Fibroblast of mammary gland (primary cell): ENCODE results near the gene DHRS11.
A peak's percentile ranks its signal among the peaks of the same experiment; 100 is the strongest.

ENCODE experiments used
- DNase-seq: peaks from one replicate; pipeline ENCODE4 v3.0.0-alpha.2; 2010; ENCODE audit warnings: low read depth
- H3K4me3 ChIP-seq: 2 replicates; pipeline ENCODE4 v1.5.1; 2011; ENCODE audit warnings: low read depth, mild to moderate bottlenecking, low read length, moderate library complexity; ENCODE audit not compliant: control insufficient read depth
- TF ChIP-seq, protein P1 (sequence below): conservative IDR thresholded peaks from 2 replicates; pipeline ENCODE4 v1.5.1; 2011; ENCODE audit warnings: low read depth, low read length, inconsistent platforms; ENCODE audit not compliant: control insufficient read depth, insufficient read depth

The DHRS11 gene

DNA sequence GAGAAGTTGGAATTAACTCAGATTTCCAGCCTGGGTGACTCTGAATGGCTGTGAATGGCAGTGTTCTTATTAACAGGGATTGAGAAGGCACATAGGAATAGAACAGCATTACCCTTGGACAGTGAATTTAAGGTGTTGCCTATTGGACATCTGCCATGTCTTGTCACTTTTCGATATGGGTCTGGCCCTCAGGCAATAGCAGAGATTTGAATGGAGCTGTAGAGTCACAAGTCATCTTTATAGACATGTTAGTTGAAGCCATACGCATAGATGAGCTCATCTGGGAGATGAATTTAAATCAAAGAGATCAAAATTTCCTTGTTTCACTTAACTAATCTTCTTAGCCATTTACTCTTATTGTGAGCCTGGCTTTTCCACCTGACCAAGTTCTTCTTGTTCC is 14.9 kb upstream of the DHRS11 start:
- no peak overlapping the region for H3K4me3 ChIP-seq
- TF ChIP-seq, protein P1, sequence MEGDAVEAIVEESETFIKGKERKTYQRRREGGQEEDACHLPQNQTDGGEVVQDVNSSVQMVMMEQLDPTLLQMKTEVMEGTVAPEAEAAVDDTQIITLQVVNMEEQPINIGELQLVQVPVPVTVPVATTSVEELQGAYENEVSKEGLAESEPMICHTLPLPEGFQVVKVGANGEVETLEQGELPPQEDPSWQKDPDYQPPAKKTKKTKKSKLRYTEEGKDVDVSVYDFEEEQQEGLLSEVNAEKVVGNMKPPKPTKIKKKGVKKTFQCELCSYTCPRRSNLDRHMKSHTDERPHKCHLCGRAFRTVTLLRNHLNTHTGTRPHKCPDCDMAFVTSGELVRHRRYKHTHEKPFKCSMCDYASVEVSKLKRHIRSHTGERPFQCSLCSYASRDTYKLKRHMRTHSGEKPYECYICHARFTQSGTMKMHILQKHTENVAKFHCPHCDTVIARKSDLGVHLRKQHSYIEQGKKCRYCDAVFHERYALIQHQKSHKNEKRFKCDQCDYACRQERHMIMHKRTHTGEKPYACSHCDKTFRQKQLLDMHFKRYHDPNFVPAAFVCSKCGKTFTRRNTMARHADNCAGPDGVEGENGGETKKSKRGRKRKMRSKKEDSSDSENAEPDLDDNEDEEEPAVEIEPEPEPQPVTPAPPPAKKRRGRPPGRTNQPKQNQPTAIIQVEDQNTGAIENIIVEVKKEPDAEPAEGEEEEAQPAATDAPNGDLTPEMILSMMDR = no peak
- DNase-seq = no peak

DNA sequence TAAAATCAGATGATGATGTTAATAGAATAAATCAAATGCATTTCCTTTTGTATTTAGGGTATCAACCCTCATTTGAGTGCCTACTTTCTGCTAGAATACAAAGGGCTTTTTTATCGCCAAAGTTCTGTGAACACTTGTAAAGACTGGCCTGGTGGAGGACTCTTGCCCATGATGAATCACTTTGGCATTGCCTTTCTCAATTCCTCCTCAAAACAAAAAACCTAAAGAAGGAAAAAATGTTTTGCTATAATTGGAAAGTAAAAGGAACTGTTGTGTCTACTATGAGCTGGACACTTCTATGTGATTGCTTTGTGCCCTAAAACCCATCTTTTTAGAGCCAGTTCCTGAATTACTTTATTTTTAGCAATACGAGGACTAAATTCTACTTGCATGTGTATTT is 13.0 kb upstream of the DHRS11 start:
- TF ChIP-seq, protein P1 = no peak
- no peak overlapping the region for H3K4me3 ChIP-seq
- no peak for DNase-seq

DNA sequence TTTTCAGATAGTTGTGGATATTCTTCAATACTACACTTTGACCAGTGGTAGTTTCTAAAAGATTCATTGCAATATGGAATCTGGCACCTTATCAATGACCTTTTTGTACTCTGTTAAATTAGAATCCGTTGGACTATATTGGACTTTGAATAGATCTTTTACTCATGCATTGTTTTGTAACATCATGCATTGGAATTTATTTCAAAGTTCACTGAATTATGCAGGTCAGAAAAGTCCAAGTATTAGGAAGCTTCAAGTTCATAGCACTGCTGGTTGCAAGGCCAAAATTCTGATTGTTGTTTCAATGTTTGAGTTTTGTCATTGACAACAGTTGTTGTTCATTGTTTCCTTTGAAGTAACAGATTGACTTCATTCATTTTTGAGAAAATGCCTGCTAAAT is 7.9 kb upstream of the DHRS11 start:
- TF ChIP-seq, protein P1 = no peak
- no peak overlapping the region for H3K4me3 ChIP-seq
- no peak for DNase-seq

DNA sequence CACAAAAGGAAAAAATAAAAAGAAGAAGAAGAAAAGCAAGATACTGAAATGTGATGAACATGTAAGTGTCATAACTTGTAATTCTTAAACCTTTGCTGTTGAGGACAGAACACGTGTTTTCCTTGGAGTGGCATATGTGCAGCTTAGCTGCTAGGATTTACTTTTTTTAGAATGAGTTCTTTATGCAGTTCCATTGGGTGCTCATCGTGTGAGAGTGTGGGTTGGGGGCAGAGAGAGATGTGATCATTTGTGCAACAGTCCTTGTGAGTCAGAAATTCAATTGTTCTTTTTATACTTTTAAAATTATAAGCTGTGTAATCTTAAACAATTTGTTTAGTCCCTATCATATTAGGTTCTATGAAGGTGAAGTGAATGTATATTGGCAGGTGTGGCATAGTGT is 5.5 kb upstream of the DHRS11 start:
- no peak for DNase-seq
- H3K4me3 ChIP-seq = no peak overlapping the region
- TF ChIP-seq, protein P1 = no peak

DNA sequence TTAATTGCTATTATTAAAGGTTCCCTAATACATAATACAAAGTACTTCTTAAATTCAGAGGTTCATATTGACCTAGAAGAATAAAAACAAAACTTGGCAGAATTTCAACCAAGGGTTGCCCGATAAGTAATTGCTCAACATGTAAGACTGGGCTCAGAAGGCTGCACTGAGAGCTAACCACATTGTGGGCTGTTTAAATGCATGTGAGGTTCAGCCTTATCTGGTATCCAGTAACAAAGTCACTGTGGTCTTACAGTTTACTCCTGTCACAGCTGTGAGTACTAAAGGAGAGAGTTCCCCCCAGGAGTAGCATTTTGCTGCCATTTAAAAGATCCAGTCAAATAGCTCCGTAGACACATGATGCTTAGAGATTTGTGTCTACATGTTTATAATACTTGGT is 1.6 kb upstream of the DHRS11 start:
- no peak overlapping the region for H3K4me3 ChIP-seq
- peak; percentile 23 for DNase-seq
- TF ChIP-seq, protein P1 = no peak

DNA sequence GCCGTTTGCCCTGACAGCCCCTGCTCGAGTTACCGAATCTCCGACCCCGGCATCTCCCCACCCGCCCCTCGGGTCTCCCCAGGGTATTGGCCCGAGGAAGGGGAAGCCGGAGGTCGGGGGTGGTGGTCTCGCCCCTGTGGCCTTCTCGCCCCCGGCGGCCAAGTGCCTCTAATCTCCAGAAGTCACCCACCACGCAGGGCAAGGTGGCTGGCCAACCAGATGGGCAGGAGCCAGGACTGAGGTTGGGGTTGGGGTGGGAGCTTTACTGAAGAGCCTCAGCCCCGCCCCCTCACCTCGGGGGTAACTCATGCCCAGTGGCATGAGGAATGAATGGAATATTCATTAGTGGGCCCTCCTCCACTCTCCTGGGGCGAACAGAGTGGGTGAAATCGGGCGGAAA is 637 bp downstream of the DHRS11 start:
- TF ChIP-seq, protein P1 = no peak
- H3K4me3 ChIP-seq = peak overlapping the region; percentile 57
- DNase-seq = no peak

DNA sequence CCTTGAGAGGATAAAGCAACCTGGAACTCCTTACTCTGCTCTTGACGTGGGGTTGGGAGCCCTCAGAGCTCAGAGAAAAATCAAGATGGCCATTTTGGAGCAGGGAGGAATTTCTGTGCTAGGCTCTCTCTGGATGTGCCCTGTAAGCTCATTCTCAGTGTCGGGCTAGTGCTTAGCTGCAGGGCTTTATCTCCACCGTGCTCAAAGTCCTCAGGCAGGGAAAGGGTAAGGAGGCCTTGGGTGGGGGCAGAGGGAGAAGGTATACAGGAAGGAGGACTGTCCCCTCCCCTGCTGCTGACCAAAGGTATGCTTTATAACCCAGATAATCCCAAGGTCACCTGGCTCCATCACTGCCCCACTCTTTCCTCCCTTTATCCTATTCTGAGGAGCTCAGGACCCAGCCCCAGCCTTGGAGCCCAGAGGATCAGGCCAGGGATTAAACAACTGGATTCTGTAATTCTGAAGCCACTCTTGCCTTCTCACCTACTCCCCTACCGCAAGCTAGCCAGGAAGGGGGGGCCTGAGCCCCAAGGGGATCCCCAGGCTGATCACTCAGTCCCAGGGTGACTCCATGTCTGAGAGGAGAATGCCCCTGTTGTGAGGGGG is 1.1 kb downstream of the DHRS11 start:
- peak overlapping the region; percentile 57 for H3K4me3 ChIP-seq
- no peak for DNase-seq
- TF ChIP-seq, protein P1 = no peak
